Measurements from ENCODE around the gene YIPF5. TPM values are rescaled to one million over a fixed set of nuclear protein-coding genes. Genes with fewer than 3 reads are reported as not detected.

The YIPF5 gene
- total RNA-seq, 6 donors from 2014 or later = 9.4 to 45.2 (median 30.9) TPM

DNA sequence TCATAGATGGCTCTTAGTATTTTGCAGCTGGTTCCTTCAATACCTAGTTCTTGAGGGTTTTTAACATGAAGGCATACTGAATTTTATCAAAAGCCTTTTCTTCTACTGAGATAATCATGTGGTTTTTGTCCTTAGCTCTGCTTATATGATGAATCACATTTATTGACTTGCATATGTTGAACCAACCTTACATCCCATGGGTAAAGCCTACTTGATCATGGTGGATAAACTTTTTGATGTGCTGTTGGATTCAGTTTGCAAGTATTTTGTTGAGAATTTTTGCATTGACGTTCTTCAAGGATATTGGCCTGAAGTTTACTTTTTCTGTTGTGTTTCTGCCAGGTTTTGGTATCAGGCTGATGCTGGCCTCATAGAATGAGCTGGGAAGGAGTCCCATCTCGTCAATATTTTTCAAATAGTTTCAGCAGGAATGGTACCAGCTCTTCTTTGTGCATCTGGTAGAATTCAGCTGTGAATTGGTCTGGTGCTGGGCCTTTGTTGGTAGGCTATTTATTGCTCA is 49.7 kb downstream of the YIPF5 start:
- WGBS, 2 donors = 71 to 83% methylated on average over 2 of the region's 2 CpGs
- Histone ChIP-seq H3K27ac (no peak overlapping the region), H3K4me3 (no peak overlapping the region), H3K4me1 (peaks cover 0 to 3% (median 0%) of the 10 kb centered on the region in 4 donors), H3K27me3 (no peaks in the 10 kb centered on the region), H3K9me3 (no peaks in the 10 kb centered on the region), H3K36me3 (no peaks in the 10 kb centered on the region)
- TF ChIP-seq POLR2A (IDR thresholded peaks at IDR 0.05) (no peak), EP300 (IDR thresholded peaks at IDR 0.05) (no peak), POLR2AphosphoS5 (IDR thresholded peaks at IDR 0.05) (no peak)
- TF ChIP-seq, protein P1, sequence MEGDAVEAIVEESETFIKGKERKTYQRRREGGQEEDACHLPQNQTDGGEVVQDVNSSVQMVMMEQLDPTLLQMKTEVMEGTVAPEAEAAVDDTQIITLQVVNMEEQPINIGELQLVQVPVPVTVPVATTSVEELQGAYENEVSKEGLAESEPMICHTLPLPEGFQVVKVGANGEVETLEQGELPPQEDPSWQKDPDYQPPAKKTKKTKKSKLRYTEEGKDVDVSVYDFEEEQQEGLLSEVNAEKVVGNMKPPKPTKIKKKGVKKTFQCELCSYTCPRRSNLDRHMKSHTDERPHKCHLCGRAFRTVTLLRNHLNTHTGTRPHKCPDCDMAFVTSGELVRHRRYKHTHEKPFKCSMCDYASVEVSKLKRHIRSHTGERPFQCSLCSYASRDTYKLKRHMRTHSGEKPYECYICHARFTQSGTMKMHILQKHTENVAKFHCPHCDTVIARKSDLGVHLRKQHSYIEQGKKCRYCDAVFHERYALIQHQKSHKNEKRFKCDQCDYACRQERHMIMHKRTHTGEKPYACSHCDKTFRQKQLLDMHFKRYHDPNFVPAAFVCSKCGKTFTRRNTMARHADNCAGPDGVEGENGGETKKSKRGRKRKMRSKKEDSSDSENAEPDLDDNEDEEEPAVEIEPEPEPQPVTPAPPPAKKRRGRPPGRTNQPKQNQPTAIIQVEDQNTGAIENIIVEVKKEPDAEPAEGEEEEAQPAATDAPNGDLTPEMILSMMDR (IDR thresholded peaks at IDR 0.05) = no peak
- ATAC-seq (ENCODE audit: low FRiP score in 2 of 2) = no peak
- no peak for DNase-seq

DNA sequence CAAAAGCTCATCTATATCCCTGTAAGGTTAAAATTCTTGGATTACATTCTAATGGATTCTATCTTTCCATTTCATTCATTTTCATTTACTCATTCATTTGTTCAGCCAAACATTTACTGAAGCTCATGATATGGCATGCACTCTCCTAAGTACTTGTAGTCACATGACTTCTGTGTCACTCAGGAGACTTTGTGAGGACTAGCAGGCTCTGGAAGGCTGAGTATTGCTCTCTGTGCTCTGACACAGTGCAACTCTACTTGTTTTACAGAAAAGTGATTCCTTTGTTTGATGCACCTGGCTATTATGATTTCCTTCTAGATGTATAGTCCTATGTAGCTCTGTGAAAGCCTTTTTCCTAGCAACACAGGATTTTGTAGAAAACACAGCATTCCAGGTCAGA is 53.0 kb downstream of the YIPF5 start:
- DNase-seq = no peak
- H3K27me3 ChIP-seq = no peaks in the 10 kb centered on the region
- H3K27ac ChIP-seq = no peak overlapping the region
- H3K36me3 ChIP-seq = no peaks in the 10 kb centered on the region
- TF ChIP-seq POLR2A (IDR thresholded peaks at IDR 0.05) = no peak
- TF ChIP-seq POLR2AphosphoS5 (IDR thresholded peaks at IDR 0.05) = no peak
- TF ChIP-seq, protein P1 (IDR thresholded peaks at IDR 0.05) = no peak
- no peak for TF ChIP-seq EP300 (IDR thresholded peaks at IDR 0.05)
- H3K4me1 ChIP-seq = no peaks in the 10 kb centered on the region
- no peak for ATAC-seq (ENCODE audit: low FRiP score in 2 of 2)
- no peaks in the 10 kb centered on the region for H3K9me3 ChIP-seq
- H3K4me3 ChIP-seq = no peak overlapping the region

DNA sequence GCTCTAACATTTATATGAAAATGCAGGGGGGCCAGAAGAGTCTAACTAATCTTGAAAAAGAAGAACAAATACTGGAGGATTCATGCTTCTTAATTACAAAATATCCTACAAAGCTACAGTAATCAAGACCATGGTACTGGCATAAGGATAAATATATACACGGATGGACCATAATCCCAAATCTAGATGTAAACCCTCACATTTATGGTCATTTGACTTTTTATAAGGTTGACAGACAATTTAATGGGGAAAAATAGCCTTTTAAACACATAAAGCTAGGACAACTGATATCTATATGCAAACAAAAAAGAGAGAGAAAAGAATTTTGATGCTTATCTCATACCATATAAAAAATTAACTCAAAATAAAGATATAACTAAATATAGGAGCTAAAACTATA is 55.9 kb downstream of the YIPF5 start:
- H3K36me3 ChIP-seq = no peaks in the 10 kb centered on the region
- DNase-seq (no peak), ATAC-seq (ENCODE audit: low FRiP score in 2 of 2) (no peak)
- no peaks in the 10 kb centered on the region for H3K9me3 ChIP-seq
- H3K27me3 ChIP-seq = no peaks in the 10 kb centered on the region
- no peaks in the 10 kb centered on the region for H3K4me1 ChIP-seq
- H3K4me3 ChIP-seq = no peak overlapping the region
- TF ChIP-seq POLR2A (IDR thresholded peaks at IDR 0.05) (no peak), POLR2AphosphoS5 (IDR thresholded peaks at IDR 0.05) (no peak), EP300 (IDR thresholded peaks at IDR 0.05) (no peak)
- TF ChIP-seq, protein P1 (IDR thresholded peaks at IDR 0.05) = no peak
- WGBS, 2 donors = 33 to 58% methylated on average over 1 of the region's 1 CpG
- no peak overlapping the region for H3K27ac ChIP-seq

Small RNA genes lying within 50 kb of the gene (small RNA-seq; reads per million reads assigned to genes)
- gene RN7SL87P = 0 reads per million in 4 donors

Other genes starting within 250 kb of the YIPF5 start
- 1 to 10 TPM in 1 of 6 donors, under 1 TPM in 5; under 0.01 to 1.7 (median 0.27) TPM for gene KCTD16, start 214 bp upstream of the YIPF5 start, total RNA-seq

All from upper lobe of left lung (tissue), 6 donors.